ENCODE measurements around the gene GOLPH3. TPM values are rescaled to one million over a fixed set of nuclear protein-coding genes. Genes with fewer than 3 reads are reported as not detected.
"Not testable (repeated sequence)": the region's sequence is repeated elsewhere in the genome, so short reads cannot be mapped to it uniquely, and the experiment has no call there.

Gene GOLPH3
- polyA plus RNA-seq (2012; ENCODE audit: insufficient read depth, insufficient read length, low read depth): 83.1 TPM

DNA sequence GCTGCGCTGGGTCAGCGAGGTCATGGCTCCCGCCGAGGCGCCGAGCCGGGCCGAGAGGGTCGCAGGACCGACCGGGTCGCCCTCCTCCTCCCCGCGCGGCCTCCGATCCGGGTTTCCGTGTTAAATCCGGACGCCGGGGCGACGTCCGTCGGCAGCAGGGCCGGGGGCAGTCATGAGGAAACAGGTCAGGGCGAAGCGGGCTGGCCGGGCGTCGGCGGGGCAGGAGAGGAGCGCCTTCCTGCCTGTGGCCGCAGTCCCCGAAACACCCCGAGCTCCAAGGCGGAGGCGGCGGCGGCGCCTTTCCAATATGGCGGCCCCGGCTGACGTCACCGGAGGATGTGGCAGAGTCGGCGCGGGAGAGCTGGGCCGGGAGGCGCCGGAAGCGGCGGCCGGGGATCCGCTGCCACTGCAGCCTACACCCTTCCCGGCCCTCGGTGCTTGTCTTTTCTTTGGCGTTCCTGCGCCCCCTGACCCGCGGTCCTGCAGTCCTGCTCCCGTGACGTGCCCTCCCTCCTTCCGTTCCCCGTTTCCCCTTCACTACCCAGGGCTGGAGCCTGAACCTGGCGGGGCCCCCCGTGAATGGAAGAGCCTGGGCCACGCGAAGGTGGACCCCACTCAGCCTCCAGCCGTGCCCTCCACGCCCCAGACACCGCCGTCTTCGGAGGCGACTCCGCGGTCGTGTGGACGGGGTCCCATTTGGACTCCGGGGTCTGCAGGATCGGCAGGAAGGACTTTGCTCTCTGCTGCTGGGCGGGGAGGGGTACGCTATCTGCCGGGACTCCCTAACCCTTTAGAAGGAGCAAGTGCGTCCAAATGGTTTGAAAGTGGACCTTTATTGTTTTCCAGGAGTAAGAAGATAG lies at the start of gene GOLPH3:
Gene GOLPH3 (minus strand): TSS at position 309 of the 860 bp plus-strand sequence. CDS start 285 bp downstream, at position 24.
- Histone ChIP-seq H3K4me1 (peaks cover 2% of the 10 kb centered on the region; the same call in 1 of the 2 replicates), H3K36me3 (peaks cover 25% of the 10 kb centered on the region), H3K27me3 (no peaks in the 10 kb centered on the region), H3K9me3 (no peaks in the 10 kb centered on the region), H3K4me3 (ENCODE audit: low read depth, low read length) (peak within 1 kb of the TSS; percentile 89)
- TF ChIP-seq, protein P1, sequence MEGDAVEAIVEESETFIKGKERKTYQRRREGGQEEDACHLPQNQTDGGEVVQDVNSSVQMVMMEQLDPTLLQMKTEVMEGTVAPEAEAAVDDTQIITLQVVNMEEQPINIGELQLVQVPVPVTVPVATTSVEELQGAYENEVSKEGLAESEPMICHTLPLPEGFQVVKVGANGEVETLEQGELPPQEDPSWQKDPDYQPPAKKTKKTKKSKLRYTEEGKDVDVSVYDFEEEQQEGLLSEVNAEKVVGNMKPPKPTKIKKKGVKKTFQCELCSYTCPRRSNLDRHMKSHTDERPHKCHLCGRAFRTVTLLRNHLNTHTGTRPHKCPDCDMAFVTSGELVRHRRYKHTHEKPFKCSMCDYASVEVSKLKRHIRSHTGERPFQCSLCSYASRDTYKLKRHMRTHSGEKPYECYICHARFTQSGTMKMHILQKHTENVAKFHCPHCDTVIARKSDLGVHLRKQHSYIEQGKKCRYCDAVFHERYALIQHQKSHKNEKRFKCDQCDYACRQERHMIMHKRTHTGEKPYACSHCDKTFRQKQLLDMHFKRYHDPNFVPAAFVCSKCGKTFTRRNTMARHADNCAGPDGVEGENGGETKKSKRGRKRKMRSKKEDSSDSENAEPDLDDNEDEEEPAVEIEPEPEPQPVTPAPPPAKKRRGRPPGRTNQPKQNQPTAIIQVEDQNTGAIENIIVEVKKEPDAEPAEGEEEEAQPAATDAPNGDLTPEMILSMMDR (IDR thresholded peaks at IDR 0.05; ENCODE audit: low read depth, low read length): no peak
- DNase-seq: peak; percentile 97

DNA sequence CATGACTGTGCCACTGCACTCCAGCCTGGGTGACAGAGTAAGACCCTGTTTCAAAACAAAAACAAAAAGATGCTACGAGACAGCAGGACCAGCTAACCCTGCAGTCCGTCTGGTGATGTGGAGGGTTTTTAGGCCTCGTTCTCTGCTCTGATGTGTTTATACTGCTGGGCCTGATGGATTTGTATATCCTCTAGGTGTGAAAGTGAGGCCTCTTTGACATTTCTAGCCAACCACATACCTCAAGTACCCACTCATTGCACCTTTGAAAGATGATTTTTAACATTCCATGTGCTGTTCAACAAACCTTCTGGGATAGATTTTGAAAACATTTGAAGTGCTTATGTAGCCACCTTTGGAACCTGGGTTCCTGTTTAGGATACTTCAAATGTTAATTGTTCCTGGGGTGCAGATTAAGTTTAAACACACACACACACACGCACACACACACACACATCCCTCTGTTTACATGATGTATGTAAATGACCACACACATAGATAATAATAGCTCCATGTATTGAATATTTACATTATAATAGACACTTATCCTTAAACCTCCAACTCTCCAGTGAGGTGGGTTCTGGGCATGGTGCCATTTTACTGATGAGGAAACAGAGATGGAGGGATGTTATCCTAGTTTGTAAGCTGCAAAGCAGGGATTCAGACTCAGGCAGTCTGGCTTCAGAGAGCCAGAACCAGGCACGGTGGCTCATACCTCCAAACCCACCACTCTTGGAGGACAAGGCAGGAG lies 48.8 kb upstream of the GOLPH3 start:
- Histone ChIP-seq H3K9me3 (no peaks in the 10 kb centered on the region), H3K4me1 (peaks cover 3% of the 10 kb centered on the region; the same call in 1 of the 2 replicates), H3K4me3 (ENCODE audit: low read depth, low read length) (no peak overlapping the region), H3K36me3 (no peaks in the 10 kb centered on the region), H3K27me3 (no peaks in the 10 kb centered on the region)
- TF ChIP-seq, protein P1 (IDR thresholded peaks at IDR 0.05; ENCODE audit: low read depth, low read length): no peak
- DNase-seq: no peak

DNA sequence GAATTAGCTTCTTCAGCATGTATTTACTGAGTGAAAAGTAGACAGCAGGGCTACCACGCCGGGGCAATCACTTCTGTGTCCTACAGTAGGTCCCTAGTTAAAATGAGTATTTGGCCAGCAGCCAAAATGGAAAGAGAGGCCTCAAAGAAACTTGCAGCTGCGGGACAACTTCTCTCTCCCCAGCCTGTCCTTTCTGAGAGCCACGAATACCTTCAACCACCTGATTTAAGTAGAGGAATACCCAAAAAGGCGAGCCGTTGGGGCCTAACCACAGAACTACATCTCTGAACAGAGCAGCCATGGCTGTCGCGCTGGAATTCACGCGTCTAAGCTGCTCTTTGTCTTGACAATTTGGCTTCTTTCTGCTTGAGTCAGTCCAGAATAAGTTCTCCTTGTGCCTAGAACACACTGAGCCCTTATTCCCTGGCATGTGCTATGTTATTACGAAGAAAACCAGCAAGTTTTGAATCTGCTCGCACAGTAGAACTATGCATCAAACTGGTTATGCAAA lies 43.8 kb upstream of the GOLPH3 start:
- H3K36me3 ChIP-seq: no peaks in the 10 kb centered on the region
- no peaks in the 10 kb centered on the region for H3K9me3 ChIP-seq
- H3K4me3 ChIP-seq (ENCODE audit: low read depth, low read length): no peak overlapping the region
- peaks cover 4% of the 10 kb centered on the region; the same call in 1 of the 2 replicates for H3K4me1 ChIP-seq
- no peaks in the 10 kb centered on the region for H3K27me3 ChIP-seq
- TF ChIP-seq, protein P1 (IDR thresholded peaks at IDR 0.05; ENCODE audit: low read depth, low read length): no peak
- peak; percentile 20 for DNase-seq

DNA sequence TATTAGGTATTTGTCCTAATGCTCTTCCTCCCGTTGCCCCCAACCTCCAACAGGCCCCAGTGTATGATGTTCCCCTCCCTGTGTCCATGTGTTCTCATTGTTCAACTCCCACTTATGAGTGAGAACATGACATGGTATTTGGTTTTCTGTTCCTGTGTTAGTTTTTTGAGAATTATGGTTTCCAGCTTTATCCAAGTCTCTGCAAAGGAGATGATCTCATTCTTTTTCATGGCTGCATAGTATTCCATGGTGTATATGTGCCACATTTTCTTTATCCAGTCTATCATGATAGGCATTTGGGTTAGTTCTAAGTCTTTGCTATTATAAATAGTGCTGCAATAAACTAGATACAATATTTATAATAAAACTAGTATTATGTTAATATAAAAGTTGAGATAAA lies 40.2 kb upstream of the GOLPH3 start:
- not testable (repeated sequence) for H3K9me3 ChIP-seq; H3K4me1 ChIP-seq; H3K36me3 ChIP-seq; DNase-seq; H3K4me3 ChIP-seq (ENCODE audit: low read depth, low read length); H3K27me3 ChIP-seq

DNA sequence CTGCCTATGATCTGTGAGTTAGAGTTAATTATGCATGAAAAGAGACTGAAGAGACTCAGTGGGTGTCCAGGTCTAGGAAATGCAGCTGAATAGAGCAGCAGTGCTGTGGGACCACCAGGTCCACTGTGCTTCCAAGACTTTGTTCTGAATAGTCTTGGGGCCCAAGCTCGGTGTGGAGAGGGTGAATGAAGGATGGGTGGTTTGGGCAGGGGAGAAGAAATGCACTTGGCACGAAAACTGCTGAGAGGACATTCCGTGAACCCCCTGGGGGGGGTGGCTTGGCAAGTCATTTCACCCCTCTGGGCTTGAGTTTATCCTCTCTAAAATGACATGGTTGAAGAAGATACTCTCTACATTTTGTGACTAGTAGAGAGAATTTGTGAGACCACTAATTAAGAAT lies 36.0 kb upstream of the GOLPH3 start:
- Histone ChIP-seq H3K9me3 (no peaks in the 10 kb centered on the region), H3K4me1 (no peaks in the 10 kb centered on the region), H3K27me3 (no peaks in the 10 kb centered on the region), H3K4me3 (ENCODE audit: low read depth, low read length) (no peak overlapping the region), H3K36me3 (no peaks in the 10 kb centered on the region)
- DNase-seq: no peak
- TF ChIP-seq, protein P1 (IDR thresholded peaks at IDR 0.05; ENCODE audit: low read depth, low read length): no peak

DNA sequence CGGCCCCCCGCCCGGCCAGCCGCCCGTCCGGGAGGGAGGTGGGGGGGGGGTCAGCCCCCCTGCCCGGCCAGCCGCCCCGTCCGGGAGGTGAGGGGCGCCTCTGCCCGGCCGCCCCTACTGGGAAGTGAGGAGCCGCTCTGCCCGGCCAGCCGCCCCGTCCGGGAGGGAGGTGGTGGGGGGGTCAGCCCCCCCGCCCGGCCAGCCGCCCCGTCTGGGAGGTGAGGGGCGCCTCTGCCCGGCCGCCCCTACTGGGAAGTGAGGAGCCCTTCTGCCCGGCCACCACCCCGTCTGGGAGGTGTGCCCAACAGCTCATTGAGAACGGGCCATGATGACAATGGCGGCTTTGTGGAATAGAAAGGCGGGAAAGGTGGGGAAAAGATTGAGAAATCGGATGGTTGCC lies 34.7 kb upstream of the GOLPH3 start:
- H3K4me1 ChIP-seq, H3K27me3 ChIP-seq, H3K36me3 ChIP-seq: not testable (repeated sequence)

DNA sequence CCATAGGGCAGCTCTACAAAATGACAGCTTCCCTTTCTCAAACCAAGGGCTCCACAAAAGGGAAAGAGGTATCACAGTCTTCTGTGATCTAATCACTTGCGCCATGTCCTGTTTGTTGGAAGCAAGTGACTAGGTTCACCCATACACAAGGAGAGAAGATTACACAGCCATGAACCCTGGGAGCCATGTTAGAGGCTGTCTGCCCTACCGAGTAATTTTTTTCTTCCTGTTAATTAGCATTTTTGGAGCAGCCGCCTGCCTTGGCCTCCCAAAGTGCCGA lies 33.2 kb upstream of the GOLPH3 start:
- Histone ChIP-seq H3K36me3 (no peaks in the 10 kb centered on the region), H3K4me1 (no peaks in the 10 kb centered on the region), H3K4me3 (ENCODE audit: low read depth, low read length) (no peak overlapping the region), H3K9me3 (no peaks in the 10 kb centered on the region), H3K27me3 (no peaks in the 10 kb centered on the region)
- no peak for DNase-seq
- TF ChIP-seq, protein P1 (IDR thresholded peaks at IDR 0.05; ENCODE audit: low read depth, low read length): no peak

More for the DNA sequence above, 34.7 kb upstream of the GOLPH3 start:
- not testable (repeated sequence) for H3K4me3 ChIP-seq (ENCODE audit: low read depth, low read length); H3K9me3 ChIP-seq; DNase-seq

Measured in BE2C (cell line).